T1000 (cell line): ENCODE measurements around the gene IGFBP5.

Experiments used
- DNase-seq: peaks from one replicate; lab custom pipeline; 2025; ENCODE audit warnings: mixed read lengths; lab: John Stamatoyannopoulos, UW

The IGFBP5 gene

GRCh38 chr2:216665242-216665641 is 30.1 kb downstream of the IGFBP5 start:
- DNase-seq: no peak

GRCh38 chr2:216664593-216665034 is 30.7 kb downstream of the IGFBP5 start:
- no peak for DNase-seq

GRCh38 chr2:216663846-216664245 is 31.5 kb downstream of the IGFBP5 start:
- DNase-seq: no peak

GRCh38 chr2:216663106-216663505 is 32.2 kb downstream of the IGFBP5 start:
- no peak for DNase-seq

GRCh38 chr2:216661639-216662375 is 33.5 kb downstream of the IGFBP5 start:
- no peak for DNase-seq

- no peak for DNase-seq
Observed at GRCh38 chr2:216661051-216661450, 34.3 kb downstream of the IGFBP5 start.

- no peak for DNase-seq
Observed at GRCh38 chr2:216660496-216660895, 34.9 kb downstream of the IGFBP5 start.

- DNase-seq: no peak
Observed at GRCh38 chr2:216659276-216659675, 36.1 kb downstream of the IGFBP5 start.

GRCh38 chr2:216658757-216659156 is 36.6 kb downstream of the IGFBP5 start:
- no peak for DNase-seq

GRCh38 chr2:216657980-216658379 is 37.4 kb downstream of the IGFBP5 start:
- DNase-seq: no peak

GRCh38 chr2:216657086-216657855 is 38.1 kb downstream of the IGFBP5 start:
- no peak for DNase-seq

- DNase-seq: no peak
Observed at GRCh38 chr2:216654528-216655052, 40.8 kb downstream of the IGFBP5 start.

- no peak for DNase-seq
Observed at GRCh38 chr2:216653931-216654365, 41.4 kb downstream of the IGFBP5 start.

- DNase-seq: no peak
Observed at GRCh38 chr2:216653093-216653799, 42.1 kb downstream of the IGFBP5 start.

GRCh38 chr2:216652566-216652965 is 42.8 kb downstream of the IGFBP5 start:
- no peak for DNase-seq

- DNase-seq: no peak
Observed at GRCh38 chr2:216651351-216651881, 43.9 kb downstream of the IGFBP5 start.

GRCh38 chr2:216650626-216651257 is 44.6 kb downstream of the IGFBP5 start:
- no peak for DNase-seq

- no peak for DNase-seq
Observed at GRCh38 chr2:216649574-216649973, 45.8 kb downstream of the IGFBP5 start.

GRCh38 chr2:216648105-216648504 is 47.2 kb downstream of the IGFBP5 start:
- no peak for DNase-seq

- no peak for DNase-seq
Observed at GRCh38 chr2:216646116-216646515, 49.2 kb downstream of the IGFBP5 start.

GRCh38 chr2:216645636-216645950 is 49.8 kb downstream of the IGFBP5 start:
- no peak for DNase-seq
